ENCODE results near the gene TBC1D22B.
A peak's percentile ranks its signal among the peaks of the same experiment; 100 is the strongest.

TBC1D22B gene

DNA sequence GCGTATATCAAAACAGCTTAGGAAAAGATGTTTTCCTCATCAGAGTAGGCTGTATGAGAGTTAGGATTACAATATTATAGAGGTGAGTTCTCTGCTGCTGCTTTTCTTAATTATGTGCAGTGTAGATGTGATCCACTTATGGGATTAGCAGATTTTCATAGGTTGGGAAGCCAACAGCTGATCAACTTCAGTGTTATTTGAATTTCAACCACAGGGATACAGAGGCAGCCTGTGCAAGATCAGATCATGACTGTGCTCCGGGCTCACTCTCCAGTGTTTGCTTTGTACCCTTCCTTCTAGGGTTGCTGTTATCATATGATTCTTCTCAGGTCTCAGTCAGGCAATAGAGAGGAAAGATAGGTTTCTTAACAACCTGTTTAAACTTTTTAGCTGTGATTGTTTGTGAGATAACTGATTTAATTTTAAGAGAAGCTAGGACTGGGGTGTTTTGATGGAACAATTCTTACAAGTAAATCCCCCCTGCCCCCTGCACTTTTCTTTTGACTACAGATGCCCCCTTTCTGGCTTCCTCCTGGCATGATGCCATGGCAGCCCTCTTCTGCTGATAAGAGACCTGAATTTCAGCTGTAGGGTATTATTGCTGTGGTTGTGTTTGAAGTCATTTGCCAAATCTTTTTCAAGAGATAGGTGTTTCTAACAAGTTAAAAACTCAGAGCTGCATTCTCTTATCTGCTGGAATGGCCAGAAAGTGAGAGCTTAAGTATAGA is 104.7 kb downstream of the TBC1D22B start:
- DNase-seq: peak; percentile 86

DNA sequence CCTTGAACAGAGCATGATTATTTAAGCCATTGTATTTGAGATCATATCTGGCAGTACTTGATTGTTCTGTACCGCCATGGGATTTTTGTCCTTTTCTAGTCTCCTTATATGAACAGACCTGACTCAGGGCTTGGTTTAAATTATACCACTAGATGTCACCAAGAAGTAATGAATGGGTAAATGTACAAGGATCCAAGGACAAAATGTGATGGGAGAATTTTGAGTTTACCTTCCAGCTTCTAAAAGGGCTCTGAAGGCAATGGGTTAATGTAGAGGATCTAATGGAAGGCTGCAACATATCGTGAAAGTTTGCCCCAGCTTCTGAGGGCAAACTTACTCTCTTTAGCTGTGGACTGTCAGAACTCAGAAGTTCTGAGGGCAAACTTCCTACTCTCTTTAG is 108.2 kb downstream of the TBC1D22B start:
- no peak for DNase-seq

DNA sequence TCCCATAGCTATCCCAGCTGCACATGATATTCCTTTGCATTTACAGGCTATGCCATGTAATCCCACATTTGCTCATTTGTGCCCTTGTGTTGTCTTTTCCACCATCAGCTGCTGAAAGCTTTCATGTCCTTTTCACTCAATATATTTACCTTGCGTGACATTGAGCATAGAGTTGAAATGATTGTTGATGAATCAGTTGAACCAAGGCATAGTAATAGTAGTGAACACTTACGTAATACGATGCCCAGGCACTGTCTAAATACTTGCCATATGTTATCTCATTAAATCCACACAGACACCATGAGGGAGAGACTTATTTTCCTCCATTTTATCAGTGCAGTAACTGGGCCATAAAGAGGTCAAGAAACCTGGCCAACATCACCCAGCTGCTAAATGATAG is 109.3 kb downstream of the TBC1D22B start:
- DNase-seq: peak; percentile 35

DNA sequence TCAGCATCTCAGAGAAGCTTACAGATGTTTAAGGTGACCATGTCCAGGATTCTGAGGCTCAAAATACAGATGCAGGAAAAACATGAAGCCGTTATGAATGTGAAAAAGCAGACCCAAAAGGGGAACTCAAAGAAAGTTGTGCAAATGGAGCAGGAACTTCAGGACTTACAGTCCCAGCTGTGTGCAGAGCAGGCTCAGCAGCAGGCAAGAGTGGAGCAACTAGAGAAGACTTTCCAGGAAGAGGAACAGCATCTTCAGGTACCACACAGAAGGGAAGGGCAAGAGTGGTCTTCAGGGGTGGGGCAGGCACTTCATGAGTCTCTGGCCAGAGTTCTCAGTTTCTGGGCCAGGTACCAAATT is 111.4 kb downstream of the TBC1D22B start:
- DNase-seq: no peak

DNA sequence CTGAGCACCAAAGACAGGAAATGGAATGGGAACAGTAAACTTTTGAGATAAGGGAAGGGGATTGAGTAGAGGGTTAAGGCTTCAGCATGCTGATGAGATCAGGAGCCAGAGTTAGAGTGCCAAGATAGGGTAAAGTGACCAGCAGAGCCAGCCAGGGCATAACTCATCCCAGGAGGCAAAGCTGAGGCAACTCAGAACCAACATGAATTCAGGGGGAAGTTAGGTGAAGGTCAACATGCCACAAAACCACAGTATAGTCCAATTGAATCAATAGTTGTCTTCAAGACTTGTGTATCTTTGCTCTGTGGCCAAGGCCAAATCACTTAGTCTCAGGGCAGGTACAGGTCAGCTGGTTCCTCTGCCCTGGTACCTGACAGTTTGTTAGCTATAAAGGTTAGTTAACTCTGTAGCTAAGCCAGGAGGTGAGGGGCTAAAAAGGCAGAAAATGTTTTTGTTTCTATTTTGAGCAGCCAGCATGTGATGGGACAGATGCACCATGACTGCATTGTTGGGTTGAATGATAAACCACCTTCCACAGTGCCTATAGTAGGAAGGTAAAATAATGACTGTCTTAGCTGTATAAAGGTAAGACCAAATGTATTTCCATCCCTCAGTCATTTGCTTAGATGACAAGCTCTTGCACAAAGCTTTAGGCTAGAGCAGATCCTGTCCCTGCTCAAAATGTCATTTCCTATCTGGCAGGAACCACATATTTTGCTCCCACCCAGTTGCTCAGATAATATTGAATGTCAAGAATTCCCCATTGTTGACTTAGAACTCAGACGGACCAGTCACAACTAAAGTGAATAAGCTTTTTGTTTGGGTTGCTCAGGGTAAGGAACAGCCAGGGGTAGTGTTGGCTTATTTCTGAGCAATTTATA is 112.0 kb downstream of the TBC1D22B start:
- no peak for DNase-seq

DNA sequence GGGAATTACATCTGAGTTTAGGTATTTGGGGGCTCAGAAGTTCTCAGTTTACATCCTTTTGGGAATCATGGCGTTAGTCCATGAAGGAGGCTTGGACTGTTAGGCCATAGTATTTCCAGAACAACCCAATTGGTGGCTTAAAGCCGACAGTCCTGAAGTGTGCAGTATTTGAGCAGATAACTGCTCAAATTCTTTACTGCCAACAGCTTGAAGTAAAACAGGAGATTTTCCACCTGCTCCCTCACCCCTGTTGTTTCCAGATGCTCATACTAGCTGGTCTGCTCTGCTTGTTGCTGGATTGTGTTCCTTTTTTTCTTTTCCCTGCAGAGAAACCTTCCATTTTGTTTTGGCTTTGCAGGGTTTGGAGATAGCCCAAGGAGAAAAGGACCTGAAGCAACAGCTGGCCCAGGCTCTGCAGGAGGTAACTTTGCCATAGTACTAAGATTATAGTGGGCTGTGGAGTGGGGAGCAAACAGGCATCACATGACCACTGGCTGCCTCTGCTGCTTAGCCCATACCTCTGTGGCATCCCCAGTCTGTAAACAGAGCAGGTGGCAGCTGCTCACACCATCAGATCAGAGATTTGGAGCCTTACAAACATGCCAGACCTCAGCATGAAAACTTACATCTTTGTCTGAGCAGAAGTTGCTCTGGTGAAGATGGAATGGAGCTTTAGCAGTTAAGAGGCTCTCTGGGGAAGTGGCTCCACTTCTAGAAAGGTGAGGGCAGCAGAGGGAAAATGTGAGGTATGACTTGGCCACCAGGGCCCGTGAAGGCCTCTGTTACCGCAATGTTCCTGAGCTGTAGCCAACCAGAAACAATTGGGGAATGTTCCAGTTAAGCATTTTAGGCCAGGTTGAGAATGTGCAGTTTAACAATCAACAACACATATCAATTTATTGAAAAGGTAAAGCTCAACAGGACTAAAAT is 113.8 kb downstream of the TBC1D22B start:
- peak; percentile 91 for DNase-seq

DNA sequence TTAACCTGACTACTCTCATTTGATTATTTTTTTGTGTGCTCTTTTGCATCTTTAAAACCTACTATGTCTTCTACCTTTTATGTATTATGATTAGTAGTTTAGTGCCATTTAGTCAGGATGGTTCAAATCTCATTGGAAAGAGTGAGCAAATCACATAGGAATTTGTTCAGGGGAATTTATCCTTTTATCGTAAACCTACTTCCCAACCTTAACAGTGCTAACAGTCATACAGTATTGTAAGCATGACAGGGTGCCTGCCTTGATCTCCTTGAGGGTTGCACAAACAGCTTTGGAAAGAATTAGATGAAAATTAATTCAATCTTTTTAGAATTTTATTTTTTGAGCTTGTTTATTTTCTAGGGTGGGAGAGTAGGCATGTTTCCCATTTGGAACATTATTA is 114.5 kb downstream of the TBC1D22B start:
- no peak for DNase-seq

DNA sequence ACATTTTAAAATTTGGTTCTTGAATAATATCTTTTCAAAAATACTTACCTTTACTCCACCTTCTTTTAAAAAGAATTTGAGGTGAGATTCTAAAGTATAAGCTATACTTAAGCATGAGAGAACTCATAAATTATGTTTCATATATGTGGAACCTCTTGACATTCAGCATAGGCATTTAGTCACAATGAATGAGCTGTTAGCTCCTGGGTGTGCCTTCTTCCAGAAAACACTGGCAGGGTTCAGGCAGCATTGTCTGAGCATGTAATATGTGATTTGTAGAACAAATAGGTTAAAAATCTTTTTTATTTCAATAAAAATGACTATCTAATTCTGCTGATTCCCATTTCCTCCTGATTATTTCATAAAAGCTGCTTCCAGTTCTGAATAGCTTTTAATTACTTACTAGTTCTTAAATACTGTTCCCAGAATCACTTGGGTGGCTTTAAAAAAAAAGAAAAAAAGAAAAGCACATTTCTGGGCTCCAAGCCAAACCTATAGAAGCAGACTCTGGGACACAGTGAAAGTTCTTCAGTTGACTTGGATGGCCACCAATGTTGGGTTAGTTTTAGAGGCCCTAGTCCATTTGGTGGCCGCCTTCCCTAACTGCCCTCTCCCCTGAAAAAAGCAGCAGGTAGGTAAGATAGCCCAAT is 116.4 kb downstream of the TBC1D22B start:
- DNase-seq: no peak

DNA sequence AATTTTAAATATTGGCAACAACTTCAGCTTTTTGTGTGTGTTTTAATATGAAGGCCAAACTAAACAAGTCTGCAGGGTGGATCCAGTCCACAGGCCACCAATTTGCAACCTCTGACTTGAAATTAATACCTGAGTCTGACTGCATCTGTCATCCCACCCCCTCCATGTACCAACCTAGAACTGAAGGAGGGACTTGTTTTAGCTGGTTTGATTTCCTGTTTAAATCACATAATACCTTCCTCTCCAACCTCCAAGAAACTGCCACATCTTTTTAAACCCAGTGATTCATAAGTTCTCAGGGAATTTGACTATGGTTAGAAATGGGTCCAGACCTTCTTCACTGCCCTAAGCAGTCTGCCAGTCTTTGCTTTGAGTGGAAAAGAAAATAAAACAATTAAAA is 117.8 kb downstream of the TBC1D22B start:
- no peak for DNase-seq

DNA sequence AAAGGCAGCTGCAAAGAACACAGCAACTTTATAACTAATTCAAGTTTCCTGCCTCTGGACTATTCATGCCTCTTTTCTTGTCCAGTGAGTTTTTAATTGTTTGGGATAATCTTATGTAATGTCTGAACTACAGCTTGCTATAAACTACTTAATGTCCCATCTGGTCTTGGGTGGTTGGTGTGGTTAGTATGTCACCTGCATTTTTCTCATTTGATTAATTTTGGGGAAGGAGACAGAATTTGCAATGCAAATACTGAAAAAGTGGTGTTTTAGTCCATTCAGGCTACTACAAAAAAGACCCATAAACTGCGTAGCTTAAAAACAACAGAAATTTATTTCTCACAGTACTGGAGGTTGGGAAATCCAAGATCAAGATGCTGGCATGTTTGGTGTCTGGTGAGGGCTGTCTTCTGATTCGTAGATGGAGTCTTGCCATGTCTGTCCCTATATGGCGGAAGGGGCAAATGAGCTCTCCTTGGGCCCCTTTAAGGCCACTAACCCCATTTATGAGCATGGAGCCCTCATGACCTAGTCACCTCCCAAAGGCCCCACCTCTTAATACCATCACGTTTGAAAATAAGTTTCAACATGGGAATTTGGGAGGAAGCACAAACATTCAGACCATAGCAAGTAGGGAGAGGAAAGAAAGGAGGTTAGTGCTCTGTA is 118.6 kb downstream of the TBC1D22B start:
- DNase-seq: no peak

DNA sequence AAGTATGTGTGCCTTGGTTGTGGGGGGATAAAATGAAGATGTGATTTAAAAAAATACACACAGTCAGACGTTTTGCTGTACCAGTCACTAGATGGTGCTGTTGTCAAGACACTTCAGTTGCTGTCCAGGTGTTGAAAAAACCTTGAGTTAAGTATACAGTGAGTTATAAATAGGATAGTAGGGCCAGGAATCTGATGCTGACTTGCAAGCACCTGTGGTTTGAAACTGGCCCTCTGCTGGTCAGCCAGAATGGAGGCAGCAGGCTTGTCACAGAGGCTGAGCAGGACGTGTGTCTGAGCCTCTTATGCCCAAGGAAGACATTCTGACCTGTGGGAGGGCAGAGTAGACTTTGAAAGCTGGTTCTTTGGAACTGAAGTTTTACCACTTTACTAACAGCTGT is 124.0 kb downstream of the TBC1D22B start:
- peak; percentile 58 for DNase-seq
